HL-60 (cell line): ENCODE results near the gene MICALL2.

ENCODE experiments used
- DNase-seq, 2 experiments: peaks; one replicate each; pipeline ENCODE4 v3.0.0-alpha.2; 2010 to 2020; ENCODE audit warnings: low read depth in 1 of 2, low spot score in 1 of 2
- H3K27ac ChIP-seq: fragments of 250-450 bp; sonication (Bioruptor Pico); replicated peaks from 2 replicates; pipeline ENCODE4 v1.5.1; 2020; ENCODE audit warnings: mild to moderate bottlenecking, moderate library complexity
- H3K27me3 ChIP-seq: fragments of 250-450 bp; sonication (Bioruptor Pico); 2 replicates; pipeline ENCODE4 v1.5.1; 2021; ENCODE audit warnings: mild to moderate bottlenecking, moderate library complexity; ENCODE audit not compliant: insufficient read depth, poor library complexity, severe bottlenecking
- H3K4me3 ChIP-seq: replicated peaks from 2 replicates; pipeline ENCODE4 v1.5.1; 2011; ENCODE audit warnings: mild to moderate bottlenecking, control low read depth, low read length; ENCODE audit not compliant: insufficient read depth
- CTCF ChIP-seq: IDR thresholded peaks from one replicate; pipeline ENCODE4 v1.5.1; 2011; ENCODE audit warnings: low read length, control low read depth, inconsistent platforms; ENCODE audit not compliant: insufficient read depth
- GABPA ChIP-seq: IDR thresholded peaks from 2 replicates; pipeline ENCODE4 v1.6.1; 2012; ENCODE audit warnings: low read depth
- POLR2AphosphoS5 ChIP-seq: IDR thresholded peaks from 2 replicates; pipeline ENCODE4 v1.6.1; 2012; ENCODE audit warnings: low read depth
- REST ChIP-seq: IDR thresholded peaks from 2 replicates; pipeline ENCODE4 v1.6.1; 2012; ENCODE audit warnings: low read depth; ENCODE audit not compliant: insufficient replicate concordance
- SPI1 ChIP-seq: IDR thresholded peaks from 2 replicates; pipeline ENCODE4 v1.6.1; 2012; ENCODE audit warnings: low read depth, mild to moderate bottlenecking, borderline replicate concordance

The MICALL2 gene

GRCh38 chr7:1479287-1479686, 20.0 kb upstream of the MICALL2 start:
- Histone ChIP-seq H3K4me3 (no peak overlapping the region), H3K27me3 (no peaks in the 10 kb centered on the region), H3K27ac (no peak overlapping the region)
- DNase-seq: no peak
- TF ChIP-seq CTCF (no peak), REST (no peak), SPI1 (no peak), POLR2AphosphoS5 (no peak), GABPA (no peak)

GRCh38 chr7:1478480-1478879, 19.2 kb upstream of the MICALL2 start:
- DNase-seq: no peak
- no peak overlapping the region for H3K27ac ChIP-seq
- H3K4me3 ChIP-seq: no peak overlapping the region
- TF ChIP-seq CTCF: no peak
- TF ChIP-seq REST: no peak
- TF ChIP-seq POLR2AphosphoS5: no peak
- no peak for TF ChIP-seq SPI1
- no peaks in the 10 kb centered on the region for H3K27me3 ChIP-seq

- Histone ChIP-seq H3K27me3 (no peaks in the 10 kb centered on the region), H3K27ac (no peak overlapping the region), H3K4me3 (no peak overlapping the region)
- TF ChIP-seq CTCF (no peak), SPI1 (no peak), GABPA (no peak), POLR2AphosphoS5 (no peak), REST (no peak)
- no peak for DNase-seq
Observed at GRCh38 chr7:1476859-1477258, 17.6 kb upstream of the MICALL2 start.
